Measurements from ENCODE around the gene CCL22.

GRCh38 chr16:57355898-57356414 is 2.6 kb upstream of the CCL22 start:
- TF ChIP-seq CTCF (tag by site-specific recombination; IDR thresholded peaks at IDR 0.05), result no peak
- TF ChIP-seq ZNF654 (tag by site-specific recombination; IDR thresholded peaks at IDR 0.05; ENCODE audit: low read depth), result no peak
- TF ChIP-seq ZBTB7A (tag by site-specific recombination; IDR thresholded peaks at IDR 0.05; ENCODE audit: low read depth), result no peak
- TF ChIP-seq ZNF23 (tag by site-specific recombination; IDR thresholded peaks at IDR 0.05; ENCODE audit: borderline replicate concordance), result no peak
- TF ChIP-seq ZNF530 (tag by site-specific recombination; IDR thresholded peaks at IDR 0.05; ENCODE audit: low read depth), result no peak
- TF ChIP-seq ZNF629 (tag by site-specific recombination; IDR thresholded peaks at IDR 0.05), result no peak
- no peak for TF ChIP-seq ZNF274 (IDR thresholded peaks at IDR 0.05; ENCODE audit: low read length)
- TF ChIP-seq ZNF274 (tag by site-specific recombination; IDR thresholded peaks at IDR 0.05; ENCODE audit: borderline replicate concordance), result no peak
- TF ChIP-seq MZF1 (tag by site-specific recombination; IDR thresholded peaks at IDR 0.05; ENCODE audit: borderline replicate concordance), result no peak
- no peak for TF ChIP-seq ZBTB26 (tag by site-specific recombination; optimal IDR thresholded peaks at IDR 0.05)

Measured in HEK293 (cell line).